HepG2 (cell line): ENCODE results near the gene GPR183. TPM values are rescaled to one million over a fixed set of nuclear protein-coding genes. Genes with fewer than 3 reads are reported as not detected.

Experiments
- ATAC-seq: fragments of 200-7000 bp; cut with Tn5 transposase; 3 replicates; pipeline ENCODE4 v1.9.1; 2020; ENCODE audit warnings: mild to moderate bottlenecking, moderate library complexity
- BruUV-seq: library from RNA; stranded (reverse); fragments of 400-500 nt; replicated peaks from 2 replicates; lab custom pipeline; 2021; lab: Mats Ljungman, UMichigan
- CTCF ChIA-PET: fragments of 300-600 bp; formaldehyde crosslinking; extraction: SDS; loops from one replicate; lab custom pipeline; 2021; ENCODE audit warnings: low total read pairs, inconsistent platforms, low intra/inter-chr PET ratio; lab: Yijun Ruan, JAX
- POLR2A ChIA-PET: fragments of 350-600 bp; sonication (Branson Sonifier 250); formaldehyde crosslinking; loops from one replicate; lab custom pipeline; 2020; ENCODE audit warnings: antibody characterized with exemption, inconsistent platforms; lab: Yijun Ruan, JAX
- DNase-seq: peaks from one replicate; pipeline ENCODE4 v3.0.0-alpha.2; 2015; ENCODE audit warnings: low spot score
- FAIRE-seq: peaks from 3 replicates; lab custom pipeline; 2011; peaks lifted over from hg19 to GRCh38; lab: Jason Lieb, UNC
- H2AFZ ChIP-seq: one replicate; pipeline ENCODE4 v1.6.1; 2011; ENCODE audit warnings: low read length, inconsistent platforms
- H3K27ac ChIP-seq: fragments of 300-600 bp; 3 replicates; pipeline ENCODE4 v1.8.0; 2011; ENCODE audit warnings: mixed run types, mild to moderate bottlenecking, mixed read lengths, low read length, inconsistent platforms; ENCODE audit not compliant: insufficient read depth; ENCODE audit errors: extremely low read length
- H3K27me3 ChIP-seq, 2 experiments: fragments of 200-600 bp in 1 of 2; 2 replicates in 1 of 2; 3 replicates in 1 of 2; pipeline versions ENCODE4 v1.6.0 to v1.8.0; 2011; ENCODE audit warnings: low read length in 2 of 2, mild to moderate bottlenecking in 2 of 2, moderate library complexity in 2 of 2, inconsistent platforms in 1 of 2; ENCODE audit not compliant: insufficient read depth in 2 of 2, control insufficient read depth in 1 of 2
- H3K36me3 ChIP-seq, 2 experiments: fragments of 200-600 bp in 1 of 2; replicated peaks in 1 of 2; 2 replicates in 1 of 2; 3 replicates in 1 of 2; pipeline versions ENCODE4 v1.5.1 to v1.8.0; 2011; ENCODE audit warnings: low read length in 2 of 2, inconsistent platforms in 1 of 2; ENCODE audit not compliant: insufficient read depth in 2 of 2, control insufficient read depth in 1 of 2
- H3K4me1 ChIP-seq: 2 replicates; pipeline ENCODE4 v1.5.1; 2012; ENCODE audit warnings: low read length, inconsistent platforms; ENCODE audit not compliant: insufficient read depth
- H3K4me2 ChIP-seq: 2 replicates; pipeline ENCODE4 v1.6.0; 2011; ENCODE audit warnings: low read depth, low read length, inconsistent platforms
- H3K4me3 ChIP-seq, 3 experiments: fragments of 200-600 bp in 1 of 3; sonication (generic), shearing (Covaris generic) in 1 of 3; replicated peaks in 1 of 3; 2 replicates each; pipeline ENCODE4 v1.5.1; 2011 to 2016; ENCODE audit warnings: low read length in 3 of 3, inconsistent platforms in 2 of 3, low read depth in 2 of 3, mild to moderate bottlenecking in 2 of 3, control low read depth in 1 of 3, mixed read lengths in 1 of 3; ENCODE audit not compliant: insufficient read depth in 1 of 3
- H3K79me2 ChIP-seq: one replicate; pipeline ENCODE4 v1.6.1; 2011; ENCODE audit warnings: low read length, inconsistent platforms; ENCODE audit not compliant: insufficient read depth
- H3K9ac ChIP-seq: 2 replicates; pipeline ENCODE4 v1.6.0; 2011; ENCODE audit warnings: mild to moderate bottlenecking, low read depth, low read length, inconsistent platforms; ENCODE audit not compliant: insufficient read depth
- H3K9me3 ChIP-seq: 2 replicates; pipeline ENCODE4 v1.5.1; 2012; ENCODE audit warnings: mild to moderate bottlenecking, low read length
- H4K20me1 ChIP-seq: 2 replicates; pipeline ENCODE4 v1.6.0; 2011; ENCODE audit warnings: inconsistent platforms, mild to moderate bottlenecking, low read length, moderate library complexity; ENCODE audit not compliant: insufficient read depth
- CREM ChIP-seq, 2 experiments: sonication (generic) in 1 of 2; formaldehyde crosslinking in 1 of 2; IDR thresholded peaks; 2 replicates each; pipeline versions ENCODE4 v1.4.0 to v1.6.1; 2016 to 2020; ENCODE audit warnings: antibody characterized with exemption in 1 of 2, mild to moderate bottlenecking in 1 of 2, missing genetic modification reagents in 1 of 2
- HMGA1 ChIP-seq: sonication (generic); formaldehyde crosslinking; conservative IDR thresholded peaks from 2 replicates; pipeline ENCODE4 v1.4.0; 2020; ENCODE audit warnings: missing genetic modification reagents
- MED13 ChIP-seq: sonication (generic); formaldehyde crosslinking; IDR thresholded peaks from 2 replicates; pipeline ENCODE4 v1.5.0; 2020; ENCODE audit warnings: missing genetic modification reagents
- NFE2 ChIP-seq: sonication (generic); formaldehyde crosslinking; IDR thresholded peaks from 2 replicates; pipeline ENCODE4 v1.4.0; 2020; ENCODE audit warnings: missing genetic modification reagents
- NFE2L2 ChIP-seq: fragments of 150-350 bp; IDR thresholded peaks from 2 replicates; pipeline ENCODE4 v1.6.1; 2014; ENCODE audit warnings: low read length
- PRMT3 ChIP-seq: sonication (generic); formaldehyde crosslinking; IDR thresholded peaks from 2 replicates; pipeline ENCODE4 v1.8.1; 2022; ENCODE audit warnings: low read depth, mild to moderate bottlenecking, moderate library complexity, missing genetic modification reagents, borderline replicate concordance
- SMC3 ChIP-seq: IDR thresholded peaks from 2 replicates; pipeline ENCODE4 v1.6.1; 2011; ENCODE audit warnings: low read length, improper control_type of control experiment
- XBP1 ChIP-seq: sonication (generic); formaldehyde crosslinking; IDR thresholded peaks from 2 replicates; pipeline ENCODE4 v1.5.0; 2020; ENCODE audit warnings: missing genetic modification reagents
- ZFP36L1 ChIP-seq: sonication (generic); formaldehyde crosslinking; IDR thresholded peaks from 2 replicates; pipeline ENCODE4 v1.8.0; 2022; ENCODE audit warnings: mild to moderate bottlenecking, missing genetic modification reagents, moderate library complexity
- ZFP36L2 ChIP-seq: sonication (generic); formaldehyde crosslinking; IDR thresholded peaks from 2 replicates; pipeline ENCODE4 v1.4.0; 2020; ENCODE audit warnings: missing genetic modification reagents
- ZNF572 ChIP-seq: sonication (generic); formaldehyde crosslinking; IDR thresholded peaks from 2 replicates; pipeline ENCODE4 v1.5.1; 2020; ENCODE audit warnings: mild to moderate bottlenecking, missing genetic modification reagents
- ZNF619 ChIP-seq: sonication (generic); formaldehyde crosslinking; IDR thresholded peaks from 2 replicates; pipeline ENCODE4 v1.4.0; 2020; ENCODE audit warnings: mild to moderate bottlenecking, missing genetic modification reagents
- ZNF713 ChIP-seq: sonication (generic); formaldehyde crosslinking; IDR thresholded peaks from 2 replicates; pipeline ENCODE4 v1.4.0; 2020; ENCODE audit warnings: mild to moderate bottlenecking, missing genetic modification reagents
- WGBS: methylation state at CpG from one replicate; pipeline ENCODE4 v1.1.6; 2017; ENCODE audit warnings: low lambda C conversion rate; 5-methylcytosine and 5-hydroxymethylcytosine counted together
- in situ Hi-C: cut with HindIII; loops from 2 replicates; pipeline ENCODE4 v1.10.0; 2017; ENCODE audit warnings: low pct_unique_long_range_greater_than_20kb; ENCODE audit not compliant: extremely low pct_ligation_motif_present
- intact Hi-C: fragments of 100-400 bp; cut with micrococcal nuclease; formaldehyde crosslinking; loops from one replicate; pipeline ENCODE4 v1.10.0; 2022; ENCODE audit not compliant: unreplicated experiment
- polyA plus RNA-seq, 8 experiments: library from polyadenylated mRNA; depleted of rRNA in 3 of 8; stranded (reverse) in 7 of 8; unstranded in 1 of 8; fragments of >200 nt; fragmentation: Illumina TruSeq in 4 of 8; extraction: Trizol in 4 of 8; gene quantifications; 2 replicates each; pipeline versions ENCODE4 v1.2.1 to v1.2.3, GENCODE V29; 2011 to 2016; ENCODE audit warnings: low read depth in 4 of 8, missing spikeins in 1 of 8, mixed read lengths in 1 of 8; ENCODE audit not compliant: insufficient read depth in 1 of 8
- total RNA-seq, 5 experiments: library from RNA; depleted of rRNA; stranded (reverse); fragments of >200 nt; fragmentation: Illumina TruSeq; extraction: Trizol; gene quantifications; 2 replicates each; pipeline ENCODE4 v1.2.3, GENCODE V29; 2016; ENCODE audit warnings: low read depth in 1 of 5
- TF ChIP-seq, protein P1 (sequence below): sonication (generic); formaldehyde crosslinking; conservative IDR thresholded peaks from 2 replicates; pipeline ENCODE4 v1.4.0; 2020; ENCODE audit warnings: missing genetic modification reagents
- TF ChIP-seq, protein P2 (sequence below): sonication (generic); formaldehyde crosslinking; IDR thresholded peaks from 2 replicates; pipeline ENCODE4 v1.5.0; 2020; ENCODE audit warnings: missing genetic modification reagents
- TF ChIP-seq, protein P3 (sequence below): IDR thresholded peaks from 2 replicates; pipeline ENCODE4 v1.6.1; 2016; ENCODE audit warnings: mild to moderate bottlenecking

GPR183 gene
- total and polyA plus RNA-seq, 2 of the 13 experiments (the other 11 are each of a cell fraction or from before 2014, with no cell fraction given) = not detected

- in situ Hi-C loops = no loop called here
- over 99% methylated on average over 7 of the region's 7 CpGs for WGBS
- no peaks in the 10 kb centered on the region for H3K4me1 ChIP-seq
- POLR2A ChIA-PET = no interaction called here
- TF ChIP-seq MED13 (no peak), ZNF572 (CRISPR knock-in tag) (no peak), ZFP36L2 (no peak), ZNF619 (CRISPR knock-in tag) (no peak), PRMT3 (no peak), XBP1 (CRISPR knock-in tag) (no peak), ZFP36L1 (CRISPR knock-in tag) (no peak), SMC3 (no peak), NFE2 (CRISPR knock-in tag) (no peak), NFE2L2 (no peak), CREM (IDR thresholded peaks at IDR 0.05) (no peak), CREM (CRISPR knock-in tag; IDR thresholded peaks at IDR 0.05) (no peak), HMGA1 (CRISPR knock-in tag) (no peak), ZNF713 (CRISPR knock-in tag) (no peak)
- TF ChIP-seq, protein P1, sequence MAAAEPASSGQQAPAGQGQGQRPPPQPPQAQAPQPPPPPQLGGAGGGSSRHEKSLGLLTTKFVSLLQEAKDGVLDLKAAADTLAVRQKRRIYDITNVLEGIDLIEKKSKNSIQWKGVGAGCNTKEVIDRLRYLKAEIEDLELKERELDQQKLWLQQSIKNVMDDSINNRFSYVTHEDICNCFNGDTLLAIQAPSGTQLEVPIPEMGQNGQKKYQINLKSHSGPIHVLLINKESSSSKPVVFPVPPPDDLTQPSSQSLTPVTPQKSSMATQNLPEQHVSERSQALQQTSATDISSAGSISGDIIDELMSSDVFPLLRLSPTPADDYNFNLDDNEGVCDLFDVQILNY = no peak
- TF ChIP-seq, protein P2, sequence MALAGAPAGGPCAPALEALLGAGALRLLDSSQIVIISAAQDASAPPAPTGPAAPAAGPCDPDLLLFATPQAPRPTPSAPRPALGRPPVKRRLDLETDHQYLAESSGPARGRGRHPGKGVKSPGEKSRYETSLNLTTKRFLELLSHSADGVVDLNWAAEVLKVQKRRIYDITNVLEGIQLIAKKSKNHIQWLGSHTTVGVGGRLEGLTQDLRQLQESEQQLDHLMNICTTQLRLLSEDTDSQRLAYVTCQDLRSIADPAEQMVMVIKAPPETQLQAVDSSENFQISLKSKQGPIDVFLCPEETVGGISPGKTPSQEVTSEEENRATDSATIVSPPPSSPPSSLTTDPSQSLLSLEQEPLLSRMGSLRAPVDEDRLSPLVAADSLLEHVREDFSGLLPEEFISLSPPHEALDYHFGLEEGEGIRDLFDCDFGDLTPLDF = no peak
- TF ChIP-seq, protein P3, sequence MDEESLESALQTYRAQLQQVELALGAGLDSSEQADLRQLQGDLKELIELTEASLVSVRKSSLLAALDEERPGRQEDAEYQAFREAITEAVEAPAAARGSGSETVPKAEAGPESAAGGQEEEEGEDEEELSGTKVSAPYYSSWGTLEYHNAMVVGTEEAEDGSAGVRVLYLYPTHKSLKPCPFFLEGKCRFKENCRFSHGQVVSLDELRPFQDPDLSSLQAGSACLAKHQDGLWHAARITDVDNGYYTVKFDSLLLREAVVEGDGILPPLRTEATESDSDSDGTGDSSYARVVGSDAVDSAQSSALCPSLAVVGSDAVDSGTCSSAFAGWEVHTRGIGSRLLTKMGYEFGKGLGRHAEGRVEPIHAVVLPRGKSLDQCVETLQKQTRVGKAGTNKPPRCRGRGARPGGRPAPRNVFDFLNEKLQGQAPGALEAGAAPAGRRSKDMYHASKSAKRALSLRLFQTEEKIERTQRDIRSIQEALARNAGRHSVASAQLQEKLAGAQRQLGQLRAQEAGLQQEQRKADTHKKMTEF (CRISPR knock-in tag) = no peak
- TF ChIP-seq, all 625 proteins: peak for 0
- intact Hi-C loops = no loop called here
- no TSS peak for BruUV-seq
- H3K4me2 ChIP-seq = no peak overlapping the region
- H3K27me3 ChIP-seq = no peaks in the 10 kb centered on the region
- no peaks in the 10 kb centered on the region for H3K79me2 ChIP-seq
- ATAC-seq (no peak), FAIRE-seq (no peak), DNase-seq (no peak)
- no peaks in the 10 kb centered on the region for H3K9me3 ChIP-seq
- H3K9ac ChIP-seq = no peak overlapping the region
- H3K4me3 ChIP-seq = no peak overlapping the region
- CTCF ChIA-PET = no interaction called here
- H4K20me1 ChIP-seq = no peaks in the 10 kb centered on the region
- no peak overlapping the region for H3K27ac ChIP-seq
- peaks cover 0 to 20% of the 10 kb centered on the region in 2 experiments; a peak in 3 of 5 replicates for H3K36me3 ChIP-seq
- no peak overlapping the region for H2AFZ ChIP-seq
These were observed 5.3 kb upstream of the GPR183 start for GRCh38 chr13:99312493-99312883.
